GM23248 (cell line): ENCODE results near the gene TBC1D1.

Source experiments
- EZH2 ChIP-seq: fragments of 200-600 bp; sonication (generic); IDR thresholded peaks from 2 replicates; pipeline ENCODE4 v1.6.1; 2018; ENCODE audit warnings: antibody characterized with exemption, mild to moderate bottlenecking; ENCODE audit not compliant: insufficient read depth, poor library complexity, severe bottlenecking
- EZH2phosphoT487 ChIP-seq: fragments of 200-600 bp; sonication (generic); IDR thresholded peaks from 2 replicates; pipeline ENCODE4 v1.6.1; 2018; ENCODE audit warnings: antibody characterized with exemption, moderate library complexity, mild to moderate bottlenecking, low read depth; ENCODE audit not compliant: insufficient read depth

- no peak for TF ChIP-seq EZH2
- no peak for TF ChIP-seq EZH2phosphoT487
These were observed 269.8 kb downstream of the TBC1D1 start for GRCh38 chr4:38160487-38161207.
